WTC11 (cell line): ENCODE measurements around the gene GALNT5. TPM values are rescaled to one million over a fixed set of nuclear protein-coding genes. Genes with fewer than 3 reads are reported as not detected.

Experiments
- ATAC-seq: fragments of 200-7000 bp; cut with Tn5 transposase; 2 replicates; pipeline ENCODE4 v1.10.0; 2021; ENCODE audit warnings: mild to moderate bottlenecking, moderate library complexity
- CTCF ChIA-PET: fragments of 300-600 bp; sonication (Branson Sonifier 250); formaldehyde crosslinking; loops from one replicate; lab custom pipeline; 2021; ENCODE audit warnings: antibody characterized with exemption; lab: Charles Lee
- POLR2A ChIA-PET: fragments of 350-600 bp; sonication (Branson Sonifier 250); formaldehyde crosslinking; loops from one replicate; lab custom pipeline; 2021; ENCODE audit warnings: antibody characterized with exemption; lab: Charles Lee
- DNase-seq: peaks from one replicate; pipeline ENCODE4 v3.0.0; 2021; ENCODE audit warnings: low spot score
- H3K27ac Mint-ChIP-seq: 2 replicates; pipeline ENCODE4 v1.8.0; 2021; ENCODE audit warnings: mixed read lengths
- H3K27me3 Mint-ChIP-seq: 2 replicates; pipeline ENCODE4 v1.8.0; 2021; ENCODE audit warnings: low read depth, mild to moderate bottlenecking, moderate library complexity, mixed read lengths
- H3K36me3 Mint-ChIP-seq: 2 replicates; pipeline ENCODE4 v1.8.0; 2021; ENCODE audit warnings: mixed read lengths
- H3K4me1 Mint-ChIP-seq: 2 replicates; pipeline ENCODE4 v1.8.0; 2022; ENCODE audit warnings: mixed read lengths
- H3K4me3 Mint-ChIP-seq: 2 replicates; pipeline ENCODE4 v1.8.0; 2021; ENCODE audit warnings: mild to moderate bottlenecking, moderate library complexity, mixed read lengths
- H3K9me3 Mint-ChIP-seq: 2 replicates; pipeline ENCODE4 v1.8.0; 2021; ENCODE audit warnings: mixed read lengths
- FOXP1 ChIP-seq: sonication (generic); formaldehyde crosslinking; IDR thresholded peaks from 2 replicates; pipeline ENCODE4 v1.8.0; 2022; ENCODE audit warnings: missing genetic modification reagents, mild to moderate bottlenecking, moderate library complexity, borderline replicate concordance
- GRHL2 ChIP-seq: fragments of 250-450 bp; sonication (Bioruptor Pico); IDR thresholded peaks from 2 replicates; pipeline ENCODE4 v1.8.0; 2022; ENCODE audit warnings: mild to moderate bottlenecking, moderate library complexity; ENCODE audit not compliant: insufficient replicate concordance, severe bottlenecking
- GTF2I ChIP-seq: fragments of 250-450 bp; sonication (Bioruptor Pico); conservative IDR thresholded peaks from 2 replicates; pipeline ENCODE4 v1.4.0; 2021; ENCODE audit warnings: mild to moderate bottlenecking
- JAZF1 ChIP-seq: fragments of 250-450 bp; sonication (Bioruptor Pico); IDR thresholded peaks from 2 replicates; pipeline ENCODE4 v1.9.0; 2021; ENCODE audit warnings: moderate library complexity, mild to moderate bottlenecking, inconsistent platforms
- RORB ChIP-seq: fragments of 250-450 bp; sonication (Bioruptor Pico); IDR thresholded peaks from 2 replicates; pipeline ENCODE4 v1.9.0; 2021; ENCODE audit warnings: mild to moderate bottlenecking
- TEAD4 ChIP-seq: sonication (generic); formaldehyde crosslinking; IDR thresholded peaks from 2 replicates; pipeline ENCODE4 v1.8.0; 2022; ENCODE audit warnings: mild to moderate bottlenecking, missing genetic modification reagents
- TP53 ChIP-seq: sonication (generic); formaldehyde crosslinking; IDR thresholded peaks from 2 replicates; pipeline ENCODE4 v1.8.1; 2023; ENCODE audit warnings: mild to moderate bottlenecking, missing genetic modification reagents
- ZBTB21 ChIP-seq: sonication (generic); formaldehyde crosslinking; IDR thresholded peaks from 2 replicates; pipeline ENCODE4 v1.8.1; 2023; ENCODE audit warnings: mild to moderate bottlenecking, missing genetic modification reagents, borderline replicate concordance
- ZNF138 ChIP-seq: sonication (generic); formaldehyde crosslinking; conservative IDR thresholded peaks from 2 replicates; pipeline ENCODE4 v1.8.1; 2022; ENCODE audit warnings: mild to moderate bottlenecking, moderate library complexity, missing genetic modification reagents
- ZNF317 ChIP-seq: sonication (generic); formaldehyde crosslinking; IDR thresholded peaks from 2 replicates; pipeline ENCODE4 v1.8.1; 2023; ENCODE audit warnings: low read depth, mild to moderate bottlenecking, moderate library complexity, missing genetic modification reagents, borderline replicate concordance
- ZNF416 ChIP-seq: fragments of 250-450 bp; sonication (Bioruptor Pico); IDR thresholded peaks from 2 replicates; pipeline ENCODE4 v1.9.0; 2021; ENCODE audit warnings: mild to moderate bottlenecking, inconsistent platforms
- ZNF671 ChIP-seq: fragments of 250-450 bp; sonication (Bioruptor Pico); IDR thresholded peaks from 2 replicates; pipeline ENCODE4 v1.8.0; 2021; ENCODE audit warnings: mild to moderate bottlenecking
- total RNA-seq: library from RNA; stranded (reverse); gene quantifications from 3 replicates; pipeline ENCODE4 v1.2.3, GENCODE V29; 2021
- TF ChIP-seq, protein P1 (sequence below): sonication (generic); formaldehyde crosslinking; IDR thresholded peaks from 2 replicates; pipeline ENCODE4 v1.8.1; 2023; ENCODE audit warnings: mild to moderate bottlenecking, missing genetic modification reagents, moderate library complexity
- TF ChIP-seq, protein P2 (sequence below): sonication (generic); formaldehyde crosslinking; IDR thresholded peaks from 2 replicates; pipeline ENCODE4 v1.8.0; 2023; ENCODE audit warnings: mild to moderate bottlenecking, missing genetic modification reagents
- TF ChIP-seq, protein P3 (sequence below): fragments of 250-450 bp; sonication (Bioruptor Pico); IDR thresholded peaks from 2 replicates; pipeline ENCODE4 v1.9.0; 2021; ENCODE audit warnings: mild to moderate bottlenecking, borderline replicate concordance
- TF ChIP-seq, protein P4 (sequence below): sonication (generic); formaldehyde crosslinking; IDR thresholded peaks from 2 replicates; pipeline ENCODE4 v1.8.1; 2022; ENCODE audit warnings: low read depth, missing genetic modification reagents, borderline replicate concordance
- TF ChIP-seq, protein P5 (sequence below): sonication (generic); formaldehyde crosslinking; IDR thresholded peaks from 2 replicates; pipeline ENCODE4 v1.8.0; 2022; ENCODE audit warnings: missing genetic modification reagents
- TF ChIP-seq, protein P6 (sequence below): sonication (generic); formaldehyde crosslinking; IDR thresholded peaks from 2 replicates; pipeline ENCODE4 v1.8.0; 2022; ENCODE audit warnings: mild to moderate bottlenecking, missing genetic modification reagents
- TF ChIP-seq, protein P7 (sequence below): sonication (generic); formaldehyde crosslinking; IDR thresholded peaks from 2 replicates; pipeline ENCODE4 v1.8.1; 2022; ENCODE audit warnings: mild to moderate bottlenecking, moderate library complexity, missing genetic modification reagents
- TF ChIP-seq, protein P8 (sequence below): sonication (generic); formaldehyde crosslinking; IDR thresholded peaks from 2 replicates; pipeline ENCODE4 v1.8.0; 2022; ENCODE audit warnings: mild to moderate bottlenecking, missing genetic modification reagents

GALNT5 gene
- total RNA-seq, 1 experiment from 2014 or later, result 0.17 TPM

DNA sequence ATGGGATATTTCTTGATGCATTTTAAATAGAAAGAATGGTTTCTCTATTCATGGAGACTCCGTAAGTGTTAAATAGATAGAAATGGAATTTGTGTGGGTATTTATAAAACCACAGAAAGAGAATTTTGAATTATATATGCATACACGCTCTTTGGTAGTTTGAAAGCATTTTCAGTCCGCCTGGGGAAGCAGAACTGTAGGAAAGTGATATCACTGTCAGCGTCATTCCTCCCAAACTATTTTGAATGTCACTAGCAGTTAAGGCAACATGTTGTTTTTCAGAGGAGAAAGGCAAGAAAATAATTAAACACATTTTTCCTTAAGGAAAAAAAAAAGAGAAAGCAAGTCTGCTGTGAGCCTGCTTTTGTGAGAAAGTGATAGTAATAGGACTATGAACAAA, 76.8 kb downstream of the GALNT5 start:
- ChIA-PET POLR2A (no interaction called here), CTCF (interaction anchor here (1.1 to 4.9 kb wide), 3 partner anchors 7 to 29 kb away, joined by 3 to 125 read pairs (median 15); partner anchors contain the start of gene ERMN)
- DNase-seq (no peak), ATAC-seq (no peak)
- H3K27ac Mint-ChIP-seq, result no peak overlapping the region
- no peaks in the 10 kb centered on the region for H3K9me3 Mint-ChIP-seq
- H3K4me3 Mint-ChIP-seq, result no peak overlapping the region
- no peaks in the 10 kb centered on the region for H3K27me3 Mint-ChIP-seq
- TF ChIP-seq ZNF317 (CRISPR knock-in tag) (no peak), GRHL2 (CRISPR knock-in tag) (no peak), ZNF138 (no peak), JAZF1 (CRISPR knock-in tag) (no peak), ZNF416 (CRISPR knock-in tag) (no peak), GTF2I (no peak), FOXP1 (CRISPR knock-in tag) (no peak), TEAD4 (CRISPR knock-in tag) (no peak), TP53 (CRISPR knock-in tag) (no peak), RORB (no peak), ZBTB21 (no peak), ZNF671 (CRISPR knock-in tag) (no peak)
- TF ChIP-seq, protein P1, sequence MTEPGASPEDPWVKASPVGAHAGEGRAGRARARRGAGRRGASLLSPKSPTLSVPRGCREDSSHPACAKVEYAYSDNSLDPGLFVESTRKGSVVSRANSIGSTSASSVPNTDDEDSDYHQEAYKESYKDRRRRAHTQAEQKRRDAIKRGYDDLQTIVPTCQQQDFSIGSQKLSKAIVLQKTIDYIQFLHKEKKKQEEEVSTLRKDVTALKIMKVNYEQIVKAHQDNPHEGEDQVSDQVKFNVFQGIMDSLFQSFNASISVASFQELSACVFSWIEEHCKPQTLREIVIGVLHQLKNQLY (CRISPR knock-in tag), result no peak
- TF ChIP-seq, protein P2, sequence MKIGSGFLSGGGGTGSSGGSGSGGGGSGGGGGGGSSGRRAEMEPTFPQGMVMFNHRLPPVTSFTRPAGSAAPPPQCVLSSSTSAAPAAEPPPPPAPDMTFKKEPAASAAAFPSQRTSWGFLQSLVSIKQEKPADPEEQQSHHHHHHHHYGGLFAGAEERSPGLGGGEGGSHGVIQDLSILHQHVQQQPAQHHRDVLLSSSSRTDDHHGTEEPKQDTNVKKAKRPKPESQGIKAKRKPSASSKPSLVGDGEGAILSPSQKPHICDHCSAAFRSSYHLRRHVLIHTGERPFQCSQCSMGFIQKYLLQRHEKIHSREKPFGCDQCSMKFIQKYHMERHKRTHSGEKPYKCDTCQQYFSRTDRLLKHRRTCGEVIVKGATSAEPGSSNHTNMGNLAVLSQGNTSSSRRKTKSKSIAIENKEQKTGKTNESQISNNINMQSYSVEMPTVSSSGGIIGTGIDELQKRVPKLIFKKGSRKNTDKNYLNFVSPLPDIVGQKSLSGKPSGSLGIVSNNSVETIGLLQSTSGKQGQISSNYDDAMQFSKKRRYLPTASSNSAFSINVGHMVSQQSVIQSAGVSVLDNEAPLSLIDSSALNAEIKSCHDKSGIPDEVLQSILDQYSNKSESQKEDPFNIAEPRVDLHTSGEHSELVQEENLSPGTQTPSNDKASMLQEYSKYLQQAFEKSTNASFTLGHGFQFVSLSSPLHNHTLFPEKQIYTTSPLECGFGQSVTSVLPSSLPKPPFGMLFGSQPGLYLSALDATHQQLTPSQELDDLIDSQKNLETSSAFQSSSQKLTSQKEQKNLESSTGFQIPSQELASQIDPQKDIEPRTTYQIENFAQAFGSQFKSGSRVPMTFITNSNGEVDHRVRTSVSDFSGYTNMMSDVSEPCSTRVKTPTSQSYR (CRISPR knock-in tag), result no peak
- TF ChIP-seq, protein P3, sequence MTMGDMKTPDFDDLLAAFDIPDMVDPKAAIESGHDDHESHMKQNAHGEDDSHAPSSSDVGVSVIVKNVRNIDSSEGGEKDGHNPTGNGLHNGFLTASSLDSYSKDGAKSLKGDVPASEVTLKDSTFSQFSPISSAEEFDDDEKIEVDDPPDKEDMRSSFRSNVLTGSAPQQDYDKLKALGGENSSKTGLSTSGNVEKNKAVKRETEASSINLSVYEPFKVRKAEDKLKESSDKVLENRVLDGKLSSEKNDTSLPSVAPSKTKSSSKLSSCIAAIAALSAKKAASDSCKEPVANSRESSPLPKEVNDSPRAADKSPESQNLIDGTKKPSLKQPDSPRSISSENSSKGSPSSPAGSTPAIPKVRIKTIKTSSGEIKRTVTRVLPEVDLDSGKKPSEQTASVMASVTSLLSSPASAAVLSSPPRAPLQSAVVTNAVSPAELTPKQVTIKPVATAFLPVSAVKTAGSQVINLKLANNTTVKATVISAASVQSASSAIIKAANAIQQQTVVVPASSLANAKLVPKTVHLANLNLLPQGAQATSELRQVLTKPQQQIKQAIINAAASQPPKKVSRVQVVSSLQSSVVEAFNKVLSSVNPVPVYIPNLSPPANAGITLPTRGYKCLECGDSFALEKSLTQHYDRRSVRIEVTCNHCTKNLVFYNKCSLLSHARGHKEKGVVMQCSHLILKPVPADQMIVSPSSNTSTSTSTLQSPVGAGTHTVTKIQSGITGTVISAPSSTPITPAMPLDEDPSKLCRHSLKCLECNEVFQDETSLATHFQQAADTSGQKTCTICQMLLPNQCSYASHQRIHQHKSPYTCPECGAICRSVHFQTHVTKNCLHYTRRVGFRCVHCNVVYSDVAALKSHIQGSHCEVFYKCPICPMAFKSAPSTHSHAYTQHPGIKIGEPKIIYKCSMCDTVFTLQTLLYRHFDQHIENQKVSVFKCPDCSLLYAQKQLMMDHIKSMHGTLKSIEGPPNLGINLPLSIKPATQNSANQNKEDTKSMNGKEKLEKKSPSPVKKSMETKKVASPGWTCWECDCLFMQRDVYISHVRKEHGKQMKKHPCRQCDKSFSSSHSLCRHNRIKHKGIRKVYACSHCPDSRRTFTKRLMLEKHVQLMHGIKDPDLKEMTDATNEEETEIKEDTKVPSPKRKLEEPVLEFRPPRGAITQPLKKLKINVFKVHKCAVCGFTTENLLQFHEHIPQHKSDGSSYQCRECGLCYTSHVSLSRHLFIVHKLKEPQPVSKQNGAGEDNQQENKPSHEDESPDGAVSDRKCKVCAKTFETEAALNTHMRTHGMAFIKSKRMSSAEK (CRISPR knock-in tag), result no peak
- TF ChIP-seq, protein P4, sequence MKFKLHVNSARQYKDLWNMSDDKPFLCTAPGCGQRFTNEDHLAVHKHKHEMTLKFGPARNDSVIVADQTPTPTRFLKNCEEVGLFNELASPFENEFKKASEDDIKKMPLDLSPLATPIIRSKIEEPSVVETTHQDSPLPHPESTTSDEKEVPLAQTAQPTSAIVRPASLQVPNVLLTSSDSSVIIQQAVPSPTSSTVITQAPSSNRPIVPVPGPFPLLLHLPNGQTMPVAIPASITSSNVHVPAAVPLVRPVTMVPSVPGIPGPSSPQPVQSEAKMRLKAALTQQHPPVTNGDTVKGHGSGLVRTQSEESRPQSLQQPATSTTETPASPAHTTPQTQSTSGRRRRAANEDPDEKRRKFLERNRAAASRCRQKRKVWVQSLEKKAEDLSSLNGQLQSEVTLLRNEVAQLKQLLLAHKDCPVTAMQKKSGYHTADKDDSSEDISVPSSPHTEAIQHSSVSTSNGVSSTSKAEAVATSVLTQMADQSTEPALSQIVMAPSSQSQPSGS (CRISPR knock-in tag), result no peak
- TF ChIP-seq, protein P5, sequence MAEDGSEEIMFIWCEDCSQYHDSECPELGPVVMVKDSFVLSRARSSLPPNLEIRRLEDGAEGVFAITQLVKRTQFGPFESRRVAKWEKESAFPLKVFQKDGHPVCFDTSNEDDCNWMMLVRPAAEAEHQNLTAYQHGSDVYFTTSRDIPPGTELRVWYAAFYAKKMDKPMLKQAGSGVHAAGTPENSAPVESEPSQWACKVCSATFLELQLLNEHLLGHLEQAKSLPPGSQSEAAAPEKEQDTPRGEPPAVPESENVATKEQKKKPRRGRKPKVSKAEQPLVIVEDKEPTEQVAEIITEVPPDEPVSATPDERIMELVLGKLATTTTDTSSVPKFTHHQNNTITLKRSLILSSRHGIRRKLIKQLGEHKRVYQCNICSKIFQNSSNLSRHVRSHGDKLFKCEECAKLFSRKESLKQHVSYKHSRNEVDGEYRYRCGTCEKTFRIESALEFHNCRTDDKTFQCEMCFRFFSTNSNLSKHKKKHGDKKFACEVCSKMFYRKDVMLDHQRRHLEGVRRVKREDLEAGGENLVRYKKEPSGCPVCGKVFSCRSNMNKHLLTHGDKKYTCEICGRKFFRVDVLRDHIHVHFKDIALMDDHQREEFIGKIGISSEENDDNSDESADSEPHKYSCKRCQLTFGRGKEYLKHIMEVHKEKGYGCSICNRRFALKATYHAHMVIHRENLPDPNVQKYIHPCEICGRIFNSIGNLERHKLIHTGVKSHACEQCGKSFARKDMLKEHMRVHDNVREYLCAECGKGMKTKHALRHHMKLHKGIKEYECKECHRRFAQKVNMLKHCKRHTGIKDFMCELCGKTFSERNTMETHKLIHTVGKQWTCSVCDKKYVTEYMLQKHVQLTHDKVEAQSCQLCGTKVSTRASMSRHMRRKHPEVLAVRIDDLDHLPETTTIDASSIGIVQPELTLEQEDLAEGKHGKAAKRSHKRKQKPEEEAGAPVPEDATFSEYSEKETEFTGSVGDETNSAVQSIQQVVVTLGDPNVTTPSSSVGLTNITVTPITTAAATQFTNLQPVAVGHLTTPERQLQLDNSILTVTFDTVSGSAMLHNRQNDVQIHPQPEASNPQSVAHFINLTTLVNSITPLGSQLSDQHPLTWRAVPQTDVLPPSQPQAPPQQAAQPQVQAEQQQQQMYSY, result no peak
- TF ChIP-seq, protein P6, sequence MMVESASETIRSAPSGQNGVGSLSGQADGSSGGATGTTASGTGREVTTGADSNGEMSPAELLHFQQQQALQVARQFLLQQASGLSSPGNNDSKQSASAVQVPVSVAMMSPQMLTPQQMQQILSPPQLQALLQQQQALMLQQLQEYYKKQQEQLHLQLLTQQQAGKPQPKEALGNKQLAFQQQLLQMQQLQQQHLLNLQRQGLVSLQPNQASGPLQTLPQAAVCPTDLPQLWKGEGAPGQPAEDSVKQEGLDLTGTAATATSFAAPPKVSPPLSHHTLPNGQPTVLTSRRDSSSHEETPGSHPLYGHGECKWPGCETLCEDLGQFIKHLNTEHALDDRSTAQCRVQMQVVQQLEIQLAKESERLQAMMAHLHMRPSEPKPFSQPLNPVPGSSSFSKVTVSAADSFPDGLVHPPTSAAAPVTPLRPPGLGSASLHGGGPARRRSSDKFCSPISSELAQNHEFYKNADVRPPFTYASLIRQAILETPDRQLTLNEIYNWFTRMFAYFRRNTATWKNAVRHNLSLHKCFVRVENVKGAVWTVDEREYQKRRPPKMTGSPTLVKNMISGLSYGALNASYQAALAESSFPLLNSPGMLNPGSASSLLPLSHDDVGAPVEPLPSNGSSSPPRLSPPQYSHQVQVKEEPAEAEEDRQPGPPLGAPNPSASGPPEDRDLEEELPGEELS (CRISPR knock-in tag), result no peak
- TF ChIP-seq, protein P7, sequence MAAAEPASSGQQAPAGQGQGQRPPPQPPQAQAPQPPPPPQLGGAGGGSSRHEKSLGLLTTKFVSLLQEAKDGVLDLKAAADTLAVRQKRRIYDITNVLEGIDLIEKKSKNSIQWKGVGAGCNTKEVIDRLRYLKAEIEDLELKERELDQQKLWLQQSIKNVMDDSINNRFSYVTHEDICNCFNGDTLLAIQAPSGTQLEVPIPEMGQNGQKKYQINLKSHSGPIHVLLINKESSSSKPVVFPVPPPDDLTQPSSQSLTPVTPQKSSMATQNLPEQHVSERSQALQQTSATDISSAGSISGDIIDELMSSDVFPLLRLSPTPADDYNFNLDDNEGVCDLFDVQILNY (CRISPR knock-in tag), result no peak
- TF ChIP-seq, protein P8, sequence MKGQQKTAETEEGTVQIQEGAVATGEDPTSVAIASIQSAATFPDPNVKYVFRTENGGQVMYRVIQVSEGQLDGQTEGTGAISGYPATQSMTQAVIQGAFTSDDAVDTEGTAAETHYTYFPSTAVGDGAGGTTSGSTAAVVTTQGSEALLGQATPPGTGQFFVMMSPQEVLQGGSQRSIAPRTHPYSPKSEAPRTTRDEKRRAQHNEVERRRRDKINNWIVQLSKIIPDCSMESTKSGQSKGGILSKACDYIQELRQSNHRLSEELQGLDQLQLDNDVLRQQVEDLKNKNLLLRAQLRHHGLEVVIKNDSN (CRISPR knock-in tag), result no peak
- TF ChIP-seq, all 79 proteins: peak for 0
- H3K36me3 Mint-ChIP-seq, result no peaks in the 10 kb centered on the region
- H3K4me1 Mint-ChIP-seq, result peaks cover 5% of the 10 kb centered on the region; the same call in 1 of the 2 replicates
